Glomerular endothelial cell (primary cell): ENCODE data around the gene TRPV2. TPM values are rescaled to one million over a fixed set of nuclear protein-coding genes. Genes with fewer than 3 reads are reported as not detected.
"Not testable (repeated sequence)": the region's sequence is repeated elsewhere in the genome, so short reads cannot be mapped to it uniquely, and the experiment has no call there.

Experiments
- DNase-seq: peaks from one replicate; pipeline ENCODE4 v3.0.0-alpha.2; 2011; ENCODE audit warnings: low read depth, low spot score; ENCODE audit errors: extremely low read depth
- total RNA-seq: library from RNA; depleted of rRNA; stranded (reverse); fragments of >200 nt; gene quantifications from 2 replicates; pipeline ENCODE4 v1.2.3, GENCODE V29; 2015

The TRPV2 gene
- total RNA-seq, 1 donor from 2014 or later, result 67.3 TPM

DNA sequence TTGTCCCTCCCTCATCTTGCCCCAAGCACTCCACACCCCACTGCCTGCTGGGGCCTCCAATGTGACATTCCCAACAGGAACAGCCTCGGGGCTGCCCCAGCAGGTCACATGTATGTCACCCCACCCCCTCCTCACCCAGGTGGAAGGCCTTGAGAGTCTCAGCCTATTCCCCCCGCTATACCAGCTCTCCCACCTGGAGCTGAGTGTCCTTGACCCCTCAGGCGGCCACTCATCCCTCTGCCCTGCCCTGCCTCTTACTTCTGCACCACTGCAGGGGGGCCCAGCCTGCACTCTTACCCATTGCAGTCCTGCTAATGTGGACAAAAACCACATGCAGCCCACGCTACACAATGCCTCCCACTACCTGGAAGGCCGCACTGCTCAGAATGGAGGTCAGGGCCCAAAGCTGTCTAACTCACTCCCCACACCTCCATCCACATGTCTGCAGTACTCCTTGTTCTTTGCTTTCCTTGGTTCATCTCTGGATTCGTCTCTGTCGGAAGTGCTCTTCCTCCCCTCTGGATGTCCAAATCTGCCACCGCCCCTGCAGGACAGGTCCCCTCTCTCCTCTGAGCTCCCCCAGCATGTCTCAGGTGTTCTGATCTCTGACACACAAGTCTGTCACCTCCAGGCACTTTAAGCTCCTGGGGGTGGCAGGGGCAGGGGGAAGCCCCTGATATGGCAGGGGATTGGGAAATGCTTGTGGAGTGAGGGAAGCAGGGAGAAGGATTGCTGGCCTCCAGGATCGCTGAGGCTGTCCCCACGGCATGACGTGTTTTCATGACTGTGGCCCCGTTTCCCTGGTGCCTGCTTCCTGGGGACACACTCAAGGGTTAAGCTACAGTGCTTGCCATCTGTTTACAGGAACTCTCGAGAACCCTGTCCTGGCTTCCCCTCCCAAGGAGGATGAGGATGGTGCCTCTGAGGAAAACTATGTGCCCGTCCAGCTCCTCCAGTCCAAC is 20.8 kb downstream of the TRPV2 start:
- no peak for DNase-seq

DNA sequence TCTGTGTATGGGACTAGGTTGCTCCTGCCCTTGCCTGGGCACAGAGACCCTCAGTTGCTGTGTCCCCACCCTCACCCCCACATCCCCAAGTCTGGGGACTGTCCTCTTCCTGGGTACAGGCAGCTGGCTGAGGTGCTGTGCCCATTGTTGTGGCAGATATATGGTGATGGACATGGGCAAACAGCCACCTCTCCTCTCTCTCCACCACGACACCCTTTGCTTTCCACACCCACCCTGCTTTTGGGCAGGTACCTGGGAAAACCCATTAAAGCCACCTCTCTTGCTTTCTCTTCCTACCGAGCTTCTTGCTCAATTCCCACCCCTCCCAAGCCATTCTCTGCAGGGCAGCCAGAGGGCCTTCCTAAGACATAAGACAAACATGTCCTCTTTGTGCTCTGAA is 21.7 kb downstream of the TRPV2 start:
- no peak for DNase-seq

DNA sequence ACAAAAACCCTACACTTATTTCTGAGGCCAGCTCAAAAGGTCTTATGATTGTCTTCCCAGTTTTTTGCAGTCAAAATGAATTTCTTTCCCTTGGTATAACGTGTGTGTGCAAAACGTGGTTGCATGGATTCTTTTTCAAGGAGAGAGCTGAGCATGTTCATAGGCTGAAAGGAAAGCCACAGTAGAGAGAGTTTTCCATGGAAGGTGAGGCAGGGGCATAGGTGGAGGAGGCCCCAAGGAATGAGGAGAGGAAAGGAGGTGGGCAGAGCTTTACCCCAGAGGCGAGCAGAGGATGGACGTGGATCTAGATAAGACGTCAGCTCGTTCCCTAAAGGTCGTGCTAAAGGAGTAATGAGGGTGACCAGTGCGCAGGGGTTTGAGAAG is 22.8 kb downstream of the TRPV2 start:
- no peak for DNase-seq

DNA sequence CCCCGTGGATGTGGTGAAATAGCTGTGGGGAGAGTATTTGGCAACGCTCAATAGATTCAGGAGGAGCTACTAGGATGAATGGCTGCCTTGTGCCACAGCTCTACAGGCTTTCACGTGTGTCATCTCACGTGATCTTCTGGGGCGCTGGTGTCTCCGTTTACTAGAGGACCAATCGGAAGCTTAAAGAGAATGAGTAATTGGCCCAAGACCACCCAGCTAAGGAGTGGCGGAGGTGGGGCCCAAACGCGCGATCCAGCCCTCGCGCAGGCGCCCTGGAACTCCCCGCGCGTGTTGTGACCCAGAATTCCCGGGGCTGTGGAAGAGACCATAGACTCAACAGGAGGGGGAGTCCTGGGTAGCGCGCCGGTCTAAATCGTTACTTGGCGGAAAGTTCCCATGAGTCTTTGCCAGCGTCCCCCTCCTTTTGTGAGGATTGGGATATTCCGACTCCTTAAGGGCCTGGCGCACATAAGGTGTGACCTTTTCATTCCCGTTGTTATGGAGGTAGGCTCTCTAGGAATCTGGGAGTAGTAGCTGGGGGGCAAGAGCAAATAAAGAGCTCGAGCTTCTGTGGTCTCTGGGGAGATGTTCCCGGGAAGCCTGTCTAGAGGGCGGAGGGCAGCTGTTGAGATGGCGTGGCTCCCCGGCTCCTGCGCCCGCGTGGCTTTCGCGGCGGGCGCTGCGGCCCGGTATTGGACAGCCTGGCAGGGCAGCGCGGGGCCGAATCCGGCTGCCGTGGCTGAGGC is 23.4 kb downstream of the TRPV2 start:
- peak; percentile 97 for DNase-seq

DNA sequence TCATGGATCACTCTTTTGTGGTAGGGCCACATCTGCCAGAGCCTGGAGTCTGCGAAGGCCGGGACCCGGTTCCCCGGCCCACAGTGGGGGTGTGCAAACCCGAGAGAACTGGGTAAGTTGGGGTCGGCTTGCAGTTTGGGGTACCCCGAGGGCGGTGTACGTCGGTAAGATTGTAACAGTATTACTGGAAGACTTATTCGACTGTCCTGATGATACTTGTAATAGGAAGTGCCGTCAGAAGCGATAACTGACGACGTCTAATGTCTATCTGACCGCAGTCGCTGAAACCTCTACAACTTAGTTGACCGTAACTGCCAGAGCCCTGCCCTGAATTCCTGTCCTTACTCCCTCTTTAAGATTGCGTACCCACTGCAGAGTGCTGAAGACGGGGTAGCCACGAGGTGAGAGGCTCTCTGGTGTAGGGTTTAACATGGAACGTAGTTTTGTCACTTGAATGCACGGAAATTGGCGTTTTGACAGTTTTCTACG is 24.0 kb downstream of the TRPV2 start:
- no peak for DNase-seq

DNA sequence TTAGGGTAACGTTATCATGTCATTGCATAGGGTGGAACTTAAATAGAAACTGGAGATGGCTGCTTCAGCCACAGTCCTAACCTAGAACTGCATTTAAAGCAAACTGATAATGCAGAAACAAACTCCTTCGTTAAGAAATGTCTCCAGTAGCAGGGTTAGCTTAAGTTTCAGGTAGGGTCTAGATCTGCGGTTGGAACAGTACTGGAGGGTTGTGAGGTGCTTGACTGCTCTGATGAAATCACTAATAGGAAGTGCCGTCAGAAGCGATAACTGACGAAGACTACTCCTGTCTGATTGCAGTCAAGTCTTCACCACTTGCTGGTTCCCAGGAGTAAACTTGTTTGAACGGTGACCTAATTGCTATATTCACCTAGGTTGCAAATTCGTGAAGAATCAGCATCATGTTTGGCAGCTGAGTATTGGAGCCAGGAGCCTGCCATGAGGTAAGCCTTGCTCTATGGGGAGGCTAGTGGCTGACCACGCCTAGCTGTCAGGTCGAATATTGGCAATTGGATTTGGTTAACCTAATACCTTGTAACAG is 24.5 kb downstream of the TRPV2 start:
- DNase-seq, result no peak

DNA sequence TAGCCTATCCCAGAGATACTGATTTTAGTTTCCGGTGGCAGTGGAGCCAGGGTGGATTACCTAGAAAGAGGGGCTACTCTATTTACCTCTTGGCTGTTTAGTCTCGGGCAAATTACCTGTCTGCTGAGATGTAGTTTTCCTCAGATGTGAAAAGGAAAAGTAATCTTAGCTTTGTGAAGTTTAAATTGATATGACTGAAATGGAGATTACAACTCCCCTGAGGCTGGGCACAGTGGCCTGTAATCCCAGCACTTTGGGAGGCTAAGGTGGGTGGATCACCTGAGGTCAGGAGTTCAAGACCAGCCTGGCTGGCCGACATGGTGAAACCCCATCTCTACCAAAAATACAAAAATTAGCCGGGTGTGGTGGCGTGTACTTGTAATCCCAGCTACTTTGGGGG is 25.0 kb downstream of the TRPV2 start:
- not testable (repeated sequence) for DNase-seq

DNA sequence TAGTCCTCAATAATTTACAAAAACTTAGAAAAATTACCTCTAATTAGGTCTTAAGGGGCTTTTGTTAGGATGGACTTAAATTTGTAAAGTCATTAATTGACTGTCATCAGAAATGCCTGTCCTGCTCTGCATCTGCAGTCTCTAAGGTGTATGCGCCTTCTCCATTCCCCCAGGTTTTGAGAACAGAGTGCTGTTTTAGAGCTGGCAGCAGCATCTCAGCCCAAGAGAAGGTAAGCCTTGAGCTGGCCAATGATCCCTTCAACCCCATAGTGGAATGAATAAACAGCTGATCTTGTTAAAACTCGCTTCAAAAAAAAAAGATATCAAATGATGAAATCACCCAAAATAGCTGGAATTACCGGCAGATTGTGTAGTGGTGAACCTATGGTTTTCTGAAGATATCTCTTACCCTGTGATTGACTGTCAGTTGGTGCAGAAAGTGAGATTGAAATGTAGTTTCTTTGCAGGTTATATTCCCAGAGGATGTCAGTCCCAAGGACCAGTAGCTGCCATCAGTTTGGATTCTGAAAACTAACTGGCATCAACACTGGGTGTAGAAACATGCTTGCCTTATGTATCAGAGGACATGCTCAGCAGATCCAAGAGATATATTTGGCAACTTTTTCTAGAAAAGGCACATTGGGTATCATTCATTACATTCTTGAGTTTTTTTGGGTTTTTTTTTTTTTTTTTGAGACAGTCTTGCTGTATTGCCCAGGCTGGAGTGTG is 25.7 kb downstream of the TRPV2 start:
- DNase-seq, result no peak

DNA sequence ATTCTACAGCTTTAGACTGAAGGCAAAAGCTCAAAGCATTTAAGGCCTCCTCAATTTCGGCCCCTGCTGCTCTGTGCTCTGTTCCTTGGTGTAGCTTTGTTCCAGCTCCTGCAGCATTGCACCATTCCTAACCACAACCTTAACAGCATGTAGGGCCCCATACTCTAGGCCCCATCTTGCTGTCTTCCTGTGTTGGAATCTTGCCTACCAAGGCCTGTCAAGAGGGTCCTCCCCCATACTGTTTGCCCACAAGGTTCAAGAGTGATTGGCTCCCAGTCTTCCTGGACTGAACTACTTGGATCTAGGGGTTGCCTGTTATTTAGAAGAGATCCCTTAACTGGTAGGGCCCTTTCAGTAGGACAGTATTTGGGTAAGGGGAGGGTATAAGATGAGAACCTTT is 26.8 kb downstream of the TRPV2 start:
- DNase-seq, result no peak

DNA sequence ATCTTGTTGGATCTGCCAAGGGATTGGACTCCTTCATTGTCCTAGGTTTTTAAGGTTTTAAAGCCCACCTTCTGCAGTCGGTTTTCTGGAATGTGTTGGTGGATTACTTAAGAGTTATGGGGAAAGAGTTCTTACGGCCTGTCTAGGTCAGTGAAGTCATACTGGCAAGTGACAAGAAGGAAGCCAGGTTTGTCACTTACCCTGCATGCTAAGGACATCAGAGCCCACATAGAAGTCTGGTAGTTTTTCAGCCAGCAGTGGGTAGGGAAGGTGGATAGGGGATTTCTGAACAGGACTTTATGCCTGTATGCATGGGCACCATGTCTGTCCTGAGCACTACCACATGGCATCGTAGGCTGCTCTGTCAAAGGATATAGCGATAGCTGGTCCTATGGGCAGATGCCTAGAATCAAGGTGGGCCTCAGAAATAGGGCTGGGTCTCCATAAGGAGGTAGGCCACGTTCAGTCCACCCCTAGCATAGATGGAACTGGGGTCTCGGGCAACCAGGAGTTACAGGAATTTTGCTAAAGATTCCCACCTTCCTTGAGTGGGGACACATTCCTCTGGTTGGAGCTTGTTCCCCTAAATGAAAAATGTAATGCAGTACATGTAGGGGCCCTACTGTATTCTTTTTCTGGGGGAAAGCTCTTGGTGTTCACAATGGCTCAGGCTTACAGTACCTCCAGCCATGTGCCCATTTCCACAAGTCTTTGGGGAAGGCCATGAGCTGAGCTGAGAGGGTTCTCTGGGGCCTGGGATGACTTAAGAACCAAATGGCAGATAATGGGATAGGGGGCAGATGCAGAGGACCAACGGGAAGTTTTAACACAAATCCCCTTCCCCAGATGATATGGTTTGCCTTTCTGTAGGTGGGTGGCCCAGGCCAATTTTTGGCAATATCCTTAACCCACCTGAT is 27.5 kb downstream of the TRPV2 start:
- DNase-seq, result no peak

DNA sequence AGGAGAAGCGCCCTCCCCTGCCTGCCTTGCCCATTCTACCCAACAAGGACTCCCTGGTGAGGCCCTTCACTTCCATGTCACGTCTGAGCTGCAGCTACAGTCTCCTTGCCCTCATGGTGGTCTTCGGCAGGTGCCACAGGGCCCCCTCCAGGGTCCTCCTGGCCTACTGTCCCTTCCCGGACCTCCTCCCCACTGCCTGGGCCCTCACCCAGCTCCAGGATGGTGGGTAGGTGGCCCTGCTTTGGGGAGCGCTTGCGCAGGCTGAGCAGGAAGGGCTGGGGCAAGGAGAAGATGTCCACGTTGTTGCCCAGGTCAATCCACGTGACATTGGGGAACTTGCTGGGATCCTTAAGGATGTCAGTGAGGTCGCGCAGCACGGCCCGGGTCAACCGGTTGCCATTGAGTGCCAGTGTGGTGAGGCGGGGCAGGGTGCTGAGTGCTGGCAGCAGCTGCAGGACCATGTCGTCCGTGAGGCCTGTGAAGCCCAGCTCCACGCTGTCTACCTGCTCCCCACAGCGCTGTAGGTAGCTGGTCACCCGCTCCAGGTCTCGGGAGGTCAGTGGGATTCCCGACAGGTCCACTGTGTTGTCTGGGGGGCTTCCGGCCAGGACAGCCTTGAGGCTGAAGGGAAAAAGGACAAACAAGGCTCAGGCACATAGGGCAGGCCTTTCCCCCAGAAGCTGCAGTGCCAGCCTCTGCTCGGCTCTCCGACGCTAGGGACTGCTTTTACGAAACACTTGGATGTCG is 28.3 kb downstream of the TRPV2 start:
- DNase-seq, result no peak

DNA sequence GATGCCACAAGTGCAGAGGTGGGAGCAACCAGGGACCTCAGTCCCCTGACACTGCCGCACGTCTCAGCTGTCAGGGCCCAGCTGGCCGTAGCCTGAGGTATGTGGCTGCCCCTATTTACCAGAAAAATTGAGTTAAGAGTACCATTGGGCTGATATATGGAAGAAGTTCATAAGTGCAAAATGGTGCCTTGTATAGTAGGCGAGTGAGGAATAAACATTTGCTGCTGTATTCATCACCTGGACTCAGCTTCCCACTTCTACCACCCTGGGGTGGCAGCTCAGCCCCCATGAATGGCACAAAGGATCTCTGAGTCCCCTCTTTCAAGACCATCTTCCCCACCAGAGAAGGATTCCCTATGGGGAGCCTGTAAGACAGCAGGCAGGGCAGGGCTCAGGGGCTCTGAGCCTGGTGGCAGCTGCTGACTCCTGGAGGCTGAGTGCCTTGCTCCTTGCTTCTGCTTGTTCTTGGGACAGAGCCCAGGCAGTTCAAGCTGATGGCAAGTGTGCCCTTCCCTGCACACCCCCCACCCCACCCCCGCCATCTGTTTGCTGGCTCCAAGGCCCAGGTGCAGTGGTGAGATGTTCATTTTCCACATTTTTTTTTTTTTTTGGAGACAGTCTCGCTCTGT is 29.0 kb downstream of the TRPV2 start:
- no peak for DNase-seq

DNA sequence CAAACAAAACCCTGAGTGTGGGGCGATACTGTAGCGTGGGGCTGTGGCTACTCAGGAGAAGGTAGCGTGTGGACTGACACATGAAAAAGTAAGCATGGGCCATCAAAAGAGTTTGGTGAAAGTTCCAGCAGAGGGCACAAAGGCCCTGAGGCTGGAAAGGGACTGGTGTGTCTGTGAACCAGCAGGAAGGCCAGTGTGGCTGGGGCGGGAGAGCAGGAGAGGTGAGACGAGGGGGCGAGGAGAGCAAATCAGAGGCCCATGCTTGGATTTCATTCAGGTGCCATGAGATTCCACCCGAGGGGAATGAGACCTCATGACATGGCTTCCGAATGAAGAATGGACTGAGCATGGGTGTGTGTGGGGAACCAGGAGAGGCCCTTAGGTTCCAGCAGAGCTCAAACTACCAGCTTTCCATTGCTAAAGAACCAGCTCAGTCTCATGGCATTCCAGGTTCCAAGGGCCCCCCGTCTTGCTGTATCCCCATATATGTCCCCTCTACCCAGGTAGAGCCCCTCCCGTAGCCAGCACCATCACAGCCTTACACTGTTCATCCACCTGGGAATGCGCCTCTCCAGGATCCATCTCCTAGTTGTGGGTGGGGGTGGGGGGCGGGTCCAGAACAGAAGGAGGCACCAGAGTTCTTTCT is 31.1 kb downstream of the TRPV2 start:
- DNase-seq, result no peak

DNA sequence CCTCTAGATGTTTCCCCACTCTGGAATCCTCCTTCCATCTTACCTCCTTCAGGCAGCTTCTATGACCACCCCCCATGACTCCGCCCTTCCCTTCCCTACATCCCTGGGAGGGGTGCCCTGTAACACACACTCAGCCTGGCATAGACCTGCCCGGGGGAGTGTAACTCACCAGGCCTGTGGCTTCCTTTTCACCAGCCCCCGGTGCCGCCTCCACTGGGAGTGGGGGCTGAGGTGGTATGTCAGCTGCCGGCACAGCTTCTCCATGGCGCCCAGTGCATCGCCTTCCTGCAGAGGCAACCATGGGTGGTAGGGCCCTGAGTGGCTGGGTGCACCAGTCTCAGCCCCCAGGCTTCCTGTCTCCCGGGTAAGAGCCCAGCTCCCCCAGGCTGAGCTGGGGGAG is 32.3 kb downstream of the TRPV2 start:
- no peak for DNase-seq

DNA sequence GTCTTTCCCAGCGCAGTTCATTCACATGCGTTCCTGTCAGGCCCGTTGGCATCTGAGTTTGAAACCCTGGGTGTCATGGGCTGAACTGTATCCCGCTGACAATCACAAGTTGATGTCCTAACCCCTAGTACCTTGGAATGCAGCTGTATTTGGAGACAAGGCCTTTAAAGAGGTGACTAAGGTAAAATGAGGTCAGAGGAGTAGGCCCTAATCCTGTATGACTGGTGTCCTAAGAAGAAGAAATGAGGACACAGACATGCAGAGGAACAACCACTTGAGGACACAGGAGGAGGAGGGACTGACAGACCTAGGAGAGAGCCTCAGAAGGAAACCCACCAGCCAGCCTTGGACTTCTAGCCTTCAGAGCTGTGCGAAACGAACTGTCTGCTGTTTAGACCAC is 33.1 kb downstream of the TRPV2 start:
- DNase-seq, result no peak

DNA sequence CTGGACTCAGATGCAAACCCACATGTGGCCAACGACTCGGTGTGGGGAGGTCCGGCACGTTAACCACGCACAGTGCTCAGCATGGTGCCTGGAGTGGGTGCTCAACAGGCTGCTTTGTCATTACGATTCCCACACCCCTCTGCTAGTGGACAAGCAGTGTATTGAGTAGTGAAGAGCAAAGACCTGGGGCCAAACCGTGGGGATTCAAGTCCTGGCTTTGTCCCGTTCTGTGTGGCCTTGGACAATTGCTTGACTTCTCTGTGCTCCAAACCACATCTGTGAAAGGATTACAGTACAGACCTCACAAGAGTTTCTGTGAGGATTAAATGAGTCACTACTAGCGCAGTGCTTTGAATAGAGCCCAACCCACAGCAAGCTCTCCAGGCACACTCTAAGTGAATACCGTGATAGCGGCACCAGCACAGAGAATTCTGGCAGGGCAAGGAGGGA is 33.8 kb downstream of the TRPV2 start:
- no peak for DNase-seq

DNA sequence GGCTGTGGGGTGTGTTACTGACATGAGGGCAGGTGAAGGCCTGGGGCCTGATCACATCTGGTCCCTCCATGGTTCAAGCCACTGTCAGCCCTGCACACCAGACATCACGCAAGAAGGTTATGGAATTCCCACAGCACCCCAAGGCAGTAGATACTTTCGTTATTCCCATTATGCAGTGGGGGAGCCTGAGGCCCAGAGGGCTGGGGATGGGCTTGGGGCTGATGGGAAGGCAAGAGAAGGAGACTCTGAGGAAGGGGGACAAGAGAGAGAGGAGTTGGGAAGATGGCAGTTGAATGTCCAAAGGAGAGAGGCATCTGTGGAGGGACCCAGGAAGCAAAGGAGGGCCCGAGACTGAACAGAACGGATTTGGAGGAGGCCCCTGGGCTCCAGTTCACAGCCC is 34.7 kb downstream of the TRPV2 start:
- no peak for DNase-seq

DNA sequence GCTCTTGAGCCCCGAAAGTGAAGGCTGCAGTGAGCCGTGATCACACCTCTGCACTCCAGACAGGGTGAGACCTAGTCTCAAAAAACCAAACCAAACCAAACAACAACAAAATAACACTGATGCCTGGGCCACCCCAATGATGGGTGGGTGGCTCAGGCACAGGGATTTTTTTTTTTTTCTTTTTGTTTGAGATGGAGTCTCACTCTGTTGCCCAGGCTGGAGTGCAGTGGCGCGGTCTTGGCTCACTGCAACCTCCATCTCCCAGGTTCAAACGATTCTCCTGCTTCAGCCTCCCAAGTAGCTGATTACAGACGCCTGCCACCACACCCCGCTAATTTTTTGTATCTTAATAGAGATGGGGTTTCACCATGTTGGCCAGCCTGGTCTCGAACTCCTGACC is 36.9 kb downstream of the TRPV2 start:
- DNase-seq, result not testable (repeated sequence)
